DOHH2 (cell line): ENCODE data around the gene PYCR2.

Experiments used
- EZH2phosphoT487 ChIP-seq: fragments of 200-600 bp; sonication (generic); IDR thresholded peaks from 2 replicates; pipeline ENCODE4 v1.6.1; 2017; ENCODE audit warnings: borderline replicate concordance, mild to moderate bottlenecking, antibody characterized with exemption, low read length, moderate library complexity, mixed read lengths
- TF ChIP-seq, protein P1 (sequence below): fragments of 200-600 bp; sonication (generic); IDR thresholded peaks from one replicate; pipeline ENCODE4 v1.5.1; 2014; ENCODE audit warnings: antibody characterized with exemption, mild to moderate bottlenecking, low read depth, low read length; ENCODE audit not compliant: poor library complexity, severe bottlenecking

DNA sequence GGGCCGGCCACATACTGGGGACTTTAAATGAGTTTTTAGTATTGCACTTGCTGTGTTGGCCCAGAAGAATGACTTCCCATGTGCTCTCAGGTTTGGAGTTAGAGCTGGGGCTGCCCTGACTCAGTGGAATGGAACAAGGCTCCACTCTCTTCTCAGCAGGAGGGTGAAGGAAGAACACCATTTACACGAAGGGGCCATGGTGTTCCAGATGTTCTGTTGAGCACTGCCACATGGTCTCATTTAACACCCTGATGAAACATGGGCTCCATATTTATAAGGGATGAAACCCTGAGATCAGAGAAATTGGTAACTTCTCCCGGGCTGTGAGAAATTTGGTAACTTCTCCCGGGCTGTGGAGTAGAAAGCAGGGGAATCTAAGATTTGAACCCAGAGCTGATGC is 5.8 kb downstream of the PYCR2 start:
- TF ChIP-seq, protein P1, sequence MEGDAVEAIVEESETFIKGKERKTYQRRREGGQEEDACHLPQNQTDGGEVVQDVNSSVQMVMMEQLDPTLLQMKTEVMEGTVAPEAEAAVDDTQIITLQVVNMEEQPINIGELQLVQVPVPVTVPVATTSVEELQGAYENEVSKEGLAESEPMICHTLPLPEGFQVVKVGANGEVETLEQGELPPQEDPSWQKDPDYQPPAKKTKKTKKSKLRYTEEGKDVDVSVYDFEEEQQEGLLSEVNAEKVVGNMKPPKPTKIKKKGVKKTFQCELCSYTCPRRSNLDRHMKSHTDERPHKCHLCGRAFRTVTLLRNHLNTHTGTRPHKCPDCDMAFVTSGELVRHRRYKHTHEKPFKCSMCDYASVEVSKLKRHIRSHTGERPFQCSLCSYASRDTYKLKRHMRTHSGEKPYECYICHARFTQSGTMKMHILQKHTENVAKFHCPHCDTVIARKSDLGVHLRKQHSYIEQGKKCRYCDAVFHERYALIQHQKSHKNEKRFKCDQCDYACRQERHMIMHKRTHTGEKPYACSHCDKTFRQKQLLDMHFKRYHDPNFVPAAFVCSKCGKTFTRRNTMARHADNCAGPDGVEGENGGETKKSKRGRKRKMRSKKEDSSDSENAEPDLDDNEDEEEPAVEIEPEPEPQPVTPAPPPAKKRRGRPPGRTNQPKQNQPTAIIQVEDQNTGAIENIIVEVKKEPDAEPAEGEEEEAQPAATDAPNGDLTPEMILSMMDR: no peak
- TF ChIP-seq EZH2phosphoT487: no peak
